WTC11 (cell line): Measurements from ENCODE around the gene RABL6. TPM values are rescaled to one million over a fixed set of nuclear protein-coding genes. Genes with fewer than 3 reads are reported as not detected.
"Not testable (repeated sequence)": the region's sequence is repeated elsewhere in the genome, so short reads cannot be mapped to it uniquely, and the experiment has no call there.

Experiments
- ATAC-seq: fragments of 200-7000 bp; cut with Tn5 transposase; 2 replicates; pipeline ENCODE4 v1.10.0; 2021; ENCODE audit warnings: mild to moderate bottlenecking, moderate library complexity
- CTCF ChIA-PET: fragments of 300-600 bp; sonication (Branson Sonifier 250); formaldehyde crosslinking; loops from one replicate; lab custom pipeline; 2021; ENCODE audit warnings: antibody characterized with exemption; lab: Charles Lee
- POLR2A ChIA-PET: fragments of 350-600 bp; sonication (Branson Sonifier 250); formaldehyde crosslinking; loops from one replicate; lab custom pipeline; 2021; ENCODE audit warnings: antibody characterized with exemption; lab: Charles Lee
- DNase-seq: peaks from one replicate; pipeline ENCODE4 v3.0.0; 2021; ENCODE audit warnings: low spot score
- H3K27ac Mint-ChIP-seq: 2 replicates; pipeline ENCODE4 v1.8.0; 2021; ENCODE audit warnings: mixed read lengths
- H3K27me3 Mint-ChIP-seq: 2 replicates; pipeline ENCODE4 v1.8.0; 2021; ENCODE audit warnings: low read depth, mild to moderate bottlenecking, moderate library complexity, mixed read lengths
- H3K36me3 Mint-ChIP-seq: 2 replicates; pipeline ENCODE4 v1.8.0; 2021; ENCODE audit warnings: mixed read lengths
- H3K4me1 Mint-ChIP-seq: 2 replicates; pipeline ENCODE4 v1.8.0; 2022; ENCODE audit warnings: mixed read lengths
- H3K4me3 Mint-ChIP-seq: 2 replicates; pipeline ENCODE4 v1.8.0; 2021; ENCODE audit warnings: mild to moderate bottlenecking, moderate library complexity, mixed read lengths
- H3K9me3 Mint-ChIP-seq: 2 replicates; pipeline ENCODE4 v1.8.0; 2021; ENCODE audit warnings: mixed read lengths
- CREB1 ChIP-seq: sonication (generic); formaldehyde crosslinking; IDR thresholded peaks from 2 replicates; pipeline ENCODE4 v1.8.0; 2023; ENCODE audit warnings: mild to moderate bottlenecking, missing genetic modification reagents
- CREM ChIP-seq: sonication (generic); formaldehyde crosslinking; IDR thresholded peaks from 2 replicates; pipeline ENCODE4 v1.8.1; 2022; ENCODE audit warnings: mild to moderate bottlenecking, missing genetic modification reagents, moderate library complexity
- CTCF ChIP-seq: fragments of 200-600 bp; IDR thresholded peaks from 2 replicates; pipeline ENCODE4 v1.8.0; 2022; ENCODE audit warnings: antibody characterized with exemption
- E2F1 ChIP-seq: sonication (generic); formaldehyde crosslinking; IDR thresholded peaks from 2 replicates; pipeline ENCODE4 v1.8.0; 2022; ENCODE audit warnings: mild to moderate bottlenecking, missing genetic modification reagents
- E2F5 ChIP-seq: sonication (generic); formaldehyde crosslinking; IDR thresholded peaks from 2 replicates; pipeline ENCODE4 v1.8.1; 2022; ENCODE audit warnings: mild to moderate bottlenecking, moderate library complexity, missing genetic modification reagents
- EMX1 ChIP-seq: fragments of 250-450 bp; sonication (Bioruptor Pico); IDR thresholded peaks from 2 replicates; pipeline ENCODE4 v1.8.0; 2021; ENCODE audit warnings: mild to moderate bottlenecking
- ESRRA ChIP-seq: sonication (generic); formaldehyde crosslinking; IDR thresholded peaks from 2 replicates; pipeline ENCODE4 v1.8.1; 2022; ENCODE audit warnings: mild to moderate bottlenecking, missing genetic modification reagents, borderline replicate concordance
- FOXK1 ChIP-seq: sonication (generic); formaldehyde crosslinking; IDR thresholded peaks from 2 replicates; pipeline ENCODE4 v1.8.0; 2022; ENCODE audit warnings: mild to moderate bottlenecking, moderate library complexity, missing genetic modification reagents
- GABPB1 ChIP-seq: sonication (generic); formaldehyde crosslinking; IDR thresholded peaks from 2 replicates; pipeline ENCODE4 v1.8.1; 2023; ENCODE audit warnings: mild to moderate bottlenecking, missing genetic modification reagents
- OVOL2 ChIP-seq: fragments of 250-450 bp; sonication (Bioruptor Pico); IDR thresholded peaks from 2 replicates; pipeline ENCODE4 v1.9.0; 2021; ENCODE audit warnings: mild to moderate bottlenecking, borderline replicate concordance
- TEAD1 ChIP-seq: sonication (generic); formaldehyde crosslinking; IDR thresholded peaks from 2 replicates; pipeline ENCODE4 v1.8.0; 2022; ENCODE audit warnings: mild to moderate bottlenecking, missing genetic modification reagents
- TEAD4 ChIP-seq: sonication (generic); formaldehyde crosslinking; IDR thresholded peaks from 2 replicates; pipeline ENCODE4 v1.8.0; 2022; ENCODE audit warnings: mild to moderate bottlenecking, missing genetic modification reagents
- TP53 ChIP-seq: sonication (generic); formaldehyde crosslinking; IDR thresholded peaks from 2 replicates; pipeline ENCODE4 v1.8.1; 2023; ENCODE audit warnings: mild to moderate bottlenecking, missing genetic modification reagents
- ZBTB21 ChIP-seq: sonication (generic); formaldehyde crosslinking; IDR thresholded peaks from 2 replicates; pipeline ENCODE4 v1.8.1; 2023; ENCODE audit warnings: mild to moderate bottlenecking, missing genetic modification reagents, borderline replicate concordance
- ZNF423 ChIP-seq: fragments of 250-450 bp; sonication (Bioruptor Pico); IDR thresholded peaks from 2 replicates; pipeline ENCODE4 v2.1.2; 2022; ENCODE audit warnings: mild to moderate bottlenecking, moderate library complexity
- total RNA-seq: library from RNA; stranded (reverse); gene quantifications from 3 replicates; pipeline ENCODE4 v1.2.3, GENCODE V29; 2021
- TF ChIP-seq, protein P1 (sequence below): sonication (generic); formaldehyde crosslinking; IDR thresholded peaks from 2 replicates; pipeline ENCODE4 v1.8.1; 2023; ENCODE audit warnings: mild to moderate bottlenecking, missing genetic modification reagents
- TF ChIP-seq, protein P2 (sequence below): sonication (generic); formaldehyde crosslinking; IDR thresholded peaks from 2 replicates; pipeline ENCODE4 v1.8.1; 2023; ENCODE audit warnings: mild to moderate bottlenecking, missing genetic modification reagents
- TF ChIP-seq, protein P3 (sequence below): sonication (generic); formaldehyde crosslinking; IDR thresholded peaks from 2 replicates; pipeline ENCODE4 v1.8.0; 2022; ENCODE audit warnings: mild to moderate bottlenecking, missing genetic modification reagents

Gene RABL6
- total RNA-seq, 1 experiment from 2014 or later: 171 TPM

DNA sequence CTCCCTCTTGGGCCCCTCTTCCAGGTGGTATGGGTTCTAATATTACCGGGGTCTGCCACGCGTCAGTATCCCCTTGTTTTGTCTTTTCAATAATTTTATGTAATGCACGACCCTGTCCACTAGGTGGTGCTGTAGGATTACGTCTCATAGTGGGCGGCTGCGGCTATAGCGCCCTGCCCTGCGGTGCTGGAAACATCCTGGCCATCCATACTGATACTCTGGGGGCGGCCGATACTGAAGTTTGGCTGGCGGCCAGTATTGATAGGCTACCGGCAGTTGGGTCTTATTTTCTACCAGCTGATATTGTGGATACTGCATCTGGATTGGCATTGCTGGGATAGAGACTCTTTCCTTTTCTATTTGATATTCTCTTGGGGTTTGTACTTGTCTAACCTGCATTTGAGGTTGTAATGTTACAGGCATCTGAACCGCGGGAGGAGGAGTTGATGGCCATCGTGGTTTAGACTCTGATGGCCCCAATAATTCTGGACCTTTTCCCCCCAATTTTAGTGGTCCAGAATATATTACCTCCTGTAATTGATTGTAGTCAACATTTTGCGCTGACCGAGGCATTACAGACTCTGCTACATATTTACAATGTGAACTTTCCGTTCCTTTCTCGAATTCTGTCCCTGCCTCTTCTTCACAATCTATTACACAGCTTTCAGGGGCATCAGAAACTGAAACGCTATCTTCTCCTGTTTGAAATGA, 19.9 kb upstream of the RABL6 start:
- H3K36me3 Mint-ChIP-seq: peaks cover 3% of the 10 kb centered on the region; the same call in 1 of the 2 replicates
- no peaks in the 10 kb centered on the region for H3K9me3 Mint-ChIP-seq
- TF ChIP-seq, protein P1, sequence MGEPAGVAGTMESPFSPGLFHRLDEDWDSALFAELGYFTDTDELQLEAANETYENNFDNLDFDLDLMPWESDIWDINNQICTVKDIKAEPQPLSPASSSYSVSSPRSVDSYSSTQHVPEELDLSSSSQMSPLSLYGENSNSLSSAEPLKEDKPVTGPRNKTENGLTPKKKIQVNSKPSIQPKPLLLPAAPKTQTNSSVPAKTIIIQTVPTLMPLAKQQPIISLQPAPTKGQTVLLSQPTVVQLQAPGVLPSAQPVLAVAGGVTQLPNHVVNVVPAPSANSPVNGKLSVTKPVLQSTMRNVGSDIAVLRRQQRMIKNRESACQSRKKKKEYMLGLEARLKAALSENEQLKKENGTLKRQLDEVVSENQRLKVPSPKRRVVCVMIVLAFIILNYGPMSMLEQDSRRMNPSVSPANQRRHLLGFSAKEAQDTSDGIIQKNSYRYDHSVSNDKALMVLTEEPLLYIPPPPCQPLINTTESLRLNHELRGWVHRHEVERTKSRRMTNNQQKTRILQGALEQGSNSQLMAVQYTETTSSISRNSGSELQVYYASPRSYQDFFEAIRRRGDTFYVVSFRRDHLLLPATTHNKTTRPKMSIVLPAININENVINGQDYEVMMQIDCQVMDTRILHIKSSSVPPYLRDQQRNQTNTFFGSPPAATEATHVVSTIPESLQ (CRISPR knock-in tag): no peak
- TF ChIP-seq CTCF (peak; percentile 85), FOXK1 (CRISPR knock-in tag) (no peak), GABPB1 (0 out of 2 replicates have a peak, but pooled peaks have one; percentile 9), ZBTB21 (no peak), EMX1 (no peak), TEAD4 (CRISPR knock-in tag) (no peak), CREM (CRISPR knock-in tag) (no peak)
- H3K4me1 Mint-ChIP-seq: peaks cover 14% of the 10 kb centered on the region
- peak overlapping the region; percentile 51 for H3K27ac Mint-ChIP-seq
- CTCF ChIA-PET: interaction anchor here (0.6 to 2.0 kb wide), 4 partner anchors 13 to 304 kb away, joined by 3 to 5 read pairs (median 3); no protein-coding TSS in a partner anchor
- DNase-seq (peak; percentile 78), ATAC-seq (peak; percentile 2; the same call in 1 of the 2 replicates)
- H3K27me3 Mint-ChIP-seq: peaks cover 4% of the 10 kb centered on the region
- POLR2A ChIA-PET: no interaction called here
- no peak overlapping the region for H3K4me3 Mint-ChIP-seq

DNA sequence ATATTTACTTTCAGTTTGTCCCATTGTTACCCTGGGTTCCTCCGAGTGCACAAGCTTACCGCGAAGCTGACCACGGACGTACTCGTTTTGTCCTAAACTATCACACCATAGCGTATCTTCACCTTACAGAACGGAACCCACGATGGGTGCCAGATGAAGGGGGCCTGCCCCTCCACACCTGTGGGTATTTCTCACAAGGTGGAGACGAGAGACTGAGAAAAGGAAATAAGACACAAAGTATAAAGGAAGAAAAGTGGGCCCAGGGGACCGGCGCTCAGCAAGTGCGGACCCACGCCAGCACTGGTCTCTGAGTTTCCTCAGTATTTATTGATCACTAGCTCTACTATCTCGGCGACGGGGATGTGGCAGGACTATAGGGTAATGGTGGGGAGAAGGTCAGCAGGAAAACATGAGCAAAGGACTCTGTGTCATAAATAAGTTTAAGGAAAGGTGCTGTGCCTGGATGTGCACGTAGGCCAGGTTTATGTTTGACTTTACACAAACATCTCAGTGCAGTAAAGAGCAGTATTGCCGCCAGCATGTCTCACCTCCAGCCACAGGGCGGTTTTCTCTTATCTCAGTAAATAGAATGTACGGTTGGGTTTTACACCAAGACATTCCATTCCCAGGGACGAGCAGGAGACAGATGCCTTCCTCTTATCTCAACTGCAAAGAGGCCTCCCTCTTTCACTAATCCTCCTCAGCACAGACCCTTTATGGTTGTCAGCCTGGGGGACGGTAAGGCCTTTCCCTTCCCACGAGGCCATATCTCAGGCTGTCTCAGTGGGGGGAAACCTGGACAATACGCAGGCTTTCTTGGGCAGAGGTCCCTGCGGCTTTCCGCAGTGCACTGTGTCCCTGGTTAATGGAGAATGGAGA, 18.9 kb upstream of the RABL6 start:
- H3K4me3 Mint-ChIP-seq, ATAC-seq, DNase-seq, H3K9me3 Mint-ChIP-seq, POLR2A ChIA-PET, H3K36me3 Mint-ChIP-seq, H3K27me3 Mint-ChIP-seq: not testable (repeated sequence)
- CTCF ChIA-PET: interaction anchor here (0.6 to 2.0 kb wide), 3 partner anchors 240 to 331 kb away, joined by 3 to 5 read pairs (median 3); no protein-coding TSS in a partner anchor
- peaks cover 19% of the 10 kb centered on the region for H3K4me1 Mint-ChIP-seq
- peak overlapping the region; percentile 51 for H3K27ac Mint-ChIP-seq

DNA sequence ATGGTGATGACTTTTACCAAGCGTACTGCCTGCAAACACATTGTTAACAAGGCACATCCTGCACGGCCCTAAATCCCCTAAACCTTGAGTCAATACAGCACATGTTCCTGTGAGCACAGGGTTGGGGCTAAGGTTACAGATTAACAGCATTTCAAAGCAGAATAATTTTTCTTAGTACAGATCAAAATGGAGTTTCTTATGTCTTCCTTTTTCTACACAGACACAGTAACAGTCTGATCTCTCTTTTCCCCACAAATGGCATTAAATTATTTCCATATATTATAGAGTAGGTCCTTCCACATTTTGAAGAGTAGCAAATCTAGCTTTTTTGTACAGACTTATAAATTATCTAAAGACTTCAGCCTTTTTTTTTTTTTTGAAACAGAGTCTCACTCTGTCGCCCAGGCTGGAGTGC, 18.2 kb upstream of the RABL6 start:
- Mint-ChIP-seq H3K4me1 (peaks cover 19% of the 10 kb centered on the region), H3K27ac (no peak overlapping the region), H3K27me3 (peaks cover 4% of the 10 kb centered on the region; the same call in 1 of the 2 replicates), H3K9me3 (no peaks in the 10 kb centered on the region), H3K36me3 (peaks cover 3% of the 10 kb centered on the region; the same call in 1 of the 2 replicates), H3K4me3 (no peak overlapping the region)
- CTCF ChIA-PET: no interaction called here
- no peak for TF ChIP-seq ESRRA (CRISPR knock-in tag)
- no peak for TF ChIP-seq TEAD1
- TF ChIP-seq, protein P2, sequence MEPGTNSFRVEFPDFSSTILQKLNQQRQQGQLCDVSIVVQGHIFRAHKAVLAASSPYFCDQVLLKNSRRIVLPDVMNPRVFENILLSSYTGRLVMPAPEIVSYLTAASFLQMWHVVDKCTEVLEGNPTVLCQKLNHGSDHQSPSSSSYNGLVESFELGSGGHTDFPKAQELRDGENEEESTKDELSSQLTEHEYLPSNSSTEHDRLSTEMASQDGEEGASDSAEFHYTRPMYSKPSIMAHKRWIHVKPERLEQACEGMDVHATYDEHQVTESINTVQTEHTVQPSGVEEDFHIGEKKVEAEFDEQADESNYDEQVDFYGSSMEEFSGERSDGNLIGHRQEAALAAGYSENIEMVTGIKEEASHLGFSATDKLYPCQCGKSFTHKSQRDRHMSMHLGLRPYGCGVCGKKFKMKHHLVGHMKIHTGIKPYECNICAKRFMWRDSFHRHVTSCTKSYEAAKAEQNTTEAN (CRISPR knock-in tag): no peak
- TF ChIP-seq OVOL2 (CRISPR knock-in tag): no peak
- TF ChIP-seq TP53 (CRISPR knock-in tag): no peak
- TF ChIP-seq, protein P3, sequence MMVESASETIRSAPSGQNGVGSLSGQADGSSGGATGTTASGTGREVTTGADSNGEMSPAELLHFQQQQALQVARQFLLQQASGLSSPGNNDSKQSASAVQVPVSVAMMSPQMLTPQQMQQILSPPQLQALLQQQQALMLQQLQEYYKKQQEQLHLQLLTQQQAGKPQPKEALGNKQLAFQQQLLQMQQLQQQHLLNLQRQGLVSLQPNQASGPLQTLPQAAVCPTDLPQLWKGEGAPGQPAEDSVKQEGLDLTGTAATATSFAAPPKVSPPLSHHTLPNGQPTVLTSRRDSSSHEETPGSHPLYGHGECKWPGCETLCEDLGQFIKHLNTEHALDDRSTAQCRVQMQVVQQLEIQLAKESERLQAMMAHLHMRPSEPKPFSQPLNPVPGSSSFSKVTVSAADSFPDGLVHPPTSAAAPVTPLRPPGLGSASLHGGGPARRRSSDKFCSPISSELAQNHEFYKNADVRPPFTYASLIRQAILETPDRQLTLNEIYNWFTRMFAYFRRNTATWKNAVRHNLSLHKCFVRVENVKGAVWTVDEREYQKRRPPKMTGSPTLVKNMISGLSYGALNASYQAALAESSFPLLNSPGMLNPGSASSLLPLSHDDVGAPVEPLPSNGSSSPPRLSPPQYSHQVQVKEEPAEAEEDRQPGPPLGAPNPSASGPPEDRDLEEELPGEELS: no peak
- TF ChIP-seq E2F1 (CRISPR knock-in tag): no peak
- TF ChIP-seq E2F5 (CRISPR knock-in tag): no peak
- TF ChIP-seq ZNF423 (CRISPR knock-in tag): no peak
- no peak for TF ChIP-seq CREB1 (CRISPR knock-in tag)
- DNase-seq (no peak), ATAC-seq (no peak)
- POLR2A ChIA-PET: no interaction called here
